Breast epithelium (tissue), 3 donors: Measurements from ENCODE around the gene ALDH2.

Experiments
- CTCF ChIP-seq, 3 donors: fragments of 450-650 bp; IDR thresholded peaks; one replicate each; pipeline ENCODE4 v1.5.1; 2016 to 2017; ENCODE audit warnings: antibody characterized with exemption in 3 of 3, mild to moderate bottlenecking in 3 of 3, moderate library complexity in 3 of 3
- POLR2A ChIP-seq: fragments of 450-650 bp; IDR thresholded peaks from one replicate; pipeline ENCODE4 v1.6.1; 2016; ENCODE audit warnings: antibody characterized with exemption, mild to moderate bottlenecking, moderate library complexity
- POLR2AphosphoS5 ChIP-seq, 3 donors: sonication (generic); formaldehyde crosslinking; IDR thresholded peaks; one replicate each; pipeline ENCODE4 v1.6.1; 2017; ENCODE audit warnings: antibody characterized with exemption in 3 of 3

- TF ChIP-seq CTCF (IDR thresholded peaks at IDR 0.05) (no peak), POLR2A (no peak), POLR2AphosphoS5 (IDR thresholded peaks at IDR 0.05) (peak in 2 of 3 donors; percentile 14 to 37)
These were observed 8.8 kb downstream of the ALDH2 start for GRCh38 chr12:111775205-111776193.
